CD8-positive, alpha-beta memory T cell (primary cell): Measurements from ENCODE around the gene ZNF469. TPM values are rescaled to one million over a fixed set of nuclear protein-coding genes. Genes with fewer than 3 reads are reported as not detected.
A peak's percentile ranks its signal among the peaks of the same experiment; 100 is the strongest.

Source experiments
- CTCF ChIA-PET: fragments of 350-600 bp; sonication (Branson Sonifier 250); formaldehyde crosslinking; loops from one replicate; lab custom pipeline; 2021; ENCODE audit warnings: antibody characterized with exemption; lab: Charles Lee
- POLR2A ChIA-PET: fragments of 350-600 bp; sonication (Branson Sonifier 250); formaldehyde crosslinking; loops from one replicate; lab custom pipeline; 2021; ENCODE audit warnings: antibody characterized with exemption; lab: Charles Lee
- DNase-seq, 5 donors: peaks; one replicate each; pipeline versions ENCODE4 v3.0.0 to v3.0.0-alpha.2; 2020 to 2022; ENCODE audit warnings: mixed read lengths in 1 of 5
- H3K27ac ChIP-seq: one replicate; pipeline ENCODE4 v1.7.0; 2013; ENCODE audit warnings: low read depth, mild to moderate bottlenecking, low read length, moderate library complexity
- H3K27me3 ChIP-seq: 2 replicates; pipeline ENCODE4 v1.7.0; 2013; ENCODE audit warnings: low read length, mild to moderate bottlenecking; ENCODE audit not compliant: insufficient read depth, poor library complexity, severe bottlenecking
- H3K36me3 ChIP-seq: 2 replicates; pipeline ENCODE4 v1.7.0; 2013; ENCODE audit warnings: mild to moderate bottlenecking, low read length, moderate library complexity; ENCODE audit not compliant: insufficient read depth
- H3K4me1 ChIP-seq: 2 replicates; pipeline ENCODE4 v1.7.0; 2013; ENCODE audit warnings: mild to moderate bottlenecking, low read length, moderate library complexity; ENCODE audit not compliant: insufficient read depth
- H3K4me3 ChIP-seq: 2 replicates; pipeline ENCODE4 v1.7.0; 2013; ENCODE audit warnings: mild to moderate bottlenecking, low read length
- H3K9me3 ChIP-seq: 2 replicates; pipeline ENCODE4 v1.7.0; 2013; ENCODE audit warnings: mild to moderate bottlenecking, low read length
- H3K27ac Mint-ChIP-seq, 8 donors: one replicate each; pipeline ENCODE4 v1.8.0; 2020 to 2021; ENCODE audit warnings: mixed read lengths in 8 of 8, mild to moderate bottlenecking in 6 of 8, inconsistent platforms in 3 of 8, moderate library complexity in 3 of 8
- H3K27me3 Mint-ChIP-seq, 2 donors: one replicate each; pipeline ENCODE4 v1.8.0; 2020 to 2021; ENCODE audit warnings: mixed read lengths in 2 of 2, mild to moderate bottlenecking in 1 of 2, moderate library complexity in 1 of 2
- H3K36me3 Mint-ChIP-seq, 3 donors: one replicate each; pipeline ENCODE4 v1.8.0; 2020 to 2021; ENCODE audit warnings: mixed read lengths in 3 of 3, inconsistent platforms in 1 of 3, mild to moderate bottlenecking in 1 of 3
- H3K4me1 Mint-ChIP-seq, 3 donors: one replicate each; pipeline ENCODE4 v1.8.0; 2020 to 2021; ENCODE audit warnings: mixed read lengths in 3 of 3, inconsistent platforms in 1 of 3, mild to moderate bottlenecking in 1 of 3
- H3K4me3 Mint-ChIP-seq, 7 donors: one replicate each; pipeline ENCODE4 v1.8.0; 2020 to 2021; ENCODE audit warnings: mixed read lengths in 7 of 7, mild to moderate bottlenecking in 6 of 7, moderate library complexity in 4 of 7, inconsistent platforms in 2 of 7
- H3K9me3 Mint-ChIP-seq, 5 donors: one replicate each; pipeline ENCODE4 v1.8.0; 2020 to 2022; ENCODE audit warnings: mixed read lengths in 5 of 5, mild to moderate bottlenecking in 3 of 5, moderate library complexity in 2 of 5, inconsistent platforms in 1 of 5
- polyA plus RNA-seq: library from polyadenylated mRNA; unstranded; fragments of 300-500 nt; fragmentation: Illumina TruSeq; gene quantifications from one replicate; pipeline ENCODE4 v1.2.3, GENCODE V29; 2021
- total RNA-seq, 2 experiments: library from RNA; stranded (reverse); gene quantifications; one replicate each; pipeline ENCODE4 v1.2.3, GENCODE V29; 2021

ZNF469 gene
- total and polyA plus RNA-seq, 3 experiments from 2014 or later = 0.23 to 1.7 (median 1.5) TPM

- CTCF ChIA-PET = no interaction called here
- peaks cover 0 to 4% (median 0%) of the 10 kb centered on the region in 3 donors for H3K36me3 Mint-ChIP-seq
Measured at GRCh38 chr16:88375996-88376834, 6.5 kb upstream of the ZNF469 start.

GRCh38 chr16:88376835-88377726, 5.7 kb upstream of the ZNF469 start:
- H3K27me3 Mint-ChIP-seq = peaks cover 5 to 12% of the 10 kb centered on the region in 2 donors
- POLR2A ChIA-PET = no interaction called here
- CTCF ChIA-PET = no interaction called here
- Histone ChIP-seq H3K9me3 (no peaks in the 10 kb centered on the region), H3K27ac (no peak overlapping the region), H3K27me3 (peaks cover 2% of the 10 kb centered on the region), H3K4me1 (no peaks in the 10 kb centered on the region), H3K36me3 (no peaks in the 10 kb centered on the region), H3K4me3 (no peak overlapping the region)
- H3K4me3 Mint-ChIP-seq = no peak overlapping the region
- H3K27ac Mint-ChIP-seq = no peak overlapping the region
- no peaks in the 10 kb centered on the region for H3K9me3 Mint-ChIP-seq
- H3K36me3 Mint-ChIP-seq = peaks cover 0 to 4% (median 0%) of the 10 kb centered on the region in 3 donors
- no peak for DNase-seq
- no peaks in the 10 kb centered on the region for H3K4me1 Mint-ChIP-seq

More at GRCh38 chr16:88375996-88376834, 6.5 kb upstream of the ZNF469 start:
- Histone ChIP-seq H3K36me3 (no peaks in the 10 kb centered on the region), H3K4me1 (no peaks in the 10 kb centered on the region), H3K4me3 (no peak overlapping the region), H3K9me3 (peaks cover 3% of the 10 kb centered on the region), H3K27ac (no peak overlapping the region), H3K27me3 (no peaks in the 10 kb centered on the region)
- Mint-ChIP-seq H3K4me1 (no peaks in the 10 kb centered on the region), H3K9me3 (no peaks in the 10 kb centered on the region), H3K27ac (peak overlapping the region in 1 of 8 donors; percentile 70), H3K27me3 (peaks cover 5 to 11% of the 10 kb centered on the region in 2 donors), H3K4me3 (no peak overlapping the region)
- POLR2A ChIA-PET = no interaction called here
- peak in 1 of 5 donors; percentile 28 for DNase-seq

GRCh38 chr16:88377961-88378360, 4.8 kb upstream of the ZNF469 start:
- Histone ChIP-seq H3K27ac (no peak overlapping the region), H3K4me1 (no peaks in the 10 kb centered on the region), H3K36me3 (no peaks in the 10 kb centered on the region), H3K9me3 (no peaks in the 10 kb centered on the region), H3K4me3 (no peak overlapping the region), H3K27me3 (peaks cover 6% of the 10 kb centered on the region)
- H3K4me3 Mint-ChIP-seq = no peak overlapping the region
- peaks cover 0 to 5% (median 3%) of the 10 kb centered on the region in 3 donors for H3K4me1 Mint-ChIP-seq
- H3K27ac Mint-ChIP-seq = no peak overlapping the region
- H3K27me3 Mint-ChIP-seq = peaks cover 9 to 19% of the 10 kb centered on the region in 2 donors
- CTCF ChIA-PET = no interaction called here
- no peaks in the 10 kb centered on the region for H3K9me3 Mint-ChIP-seq
- H3K36me3 Mint-ChIP-seq = peaks cover 0 to 4% (median 0%) of the 10 kb centered on the region in 3 donors
- POLR2A ChIA-PET = no interaction called here
- no peak for DNase-seq

- peaks cover 6% of the 10 kb centered on the region for H3K27me3 ChIP-seq
- Mint-ChIP-seq H3K27me3 (peaks cover 9 to 19% of the 10 kb centered on the region in 2 donors), H3K27ac (no peak overlapping the region), H3K4me1 (peaks cover 0 to 5% (median 3%) of the 10 kb centered on the region in 3 donors), H3K36me3 (peaks cover 0 to 4% (median 0%) of the 10 kb centered on the region in 3 donors), H3K9me3 (no peaks in the 10 kb centered on the region), H3K4me3 (no peak overlapping the region)
- DNase-seq = no peak
- H3K4me3 ChIP-seq = no peak overlapping the region
- CTCF ChIA-PET = no interaction called here
- no peaks in the 10 kb centered on the region for H3K36me3 ChIP-seq
- no peaks in the 10 kb centered on the region for H3K4me1 ChIP-seq
- H3K9me3 ChIP-seq = no peaks in the 10 kb centered on the region
- POLR2A ChIA-PET = no interaction called here
- no peak overlapping the region for H3K27ac ChIP-seq
Measured at GRCh38 chr16:88378401-88378800, 4.4 kb upstream of the ZNF469 start.

- CTCF ChIA-PET = no interaction called here
- H3K4me1 Mint-ChIP-seq = peaks cover 0 to 7% (median 3%) of the 10 kb centered on the region in 3 donors
Measured at GRCh38 chr16:88378836-88379693, 3.7 kb upstream of the ZNF469 start.

GRCh38 chr16:88379694-88380040, 3.1 kb upstream of the ZNF469 start:
- POLR2A ChIA-PET = no interaction called here
- Mint-ChIP-seq H3K4me3 (no peak overlapping the region), H3K9me3 (no peaks in the 10 kb centered on the region)

More at GRCh38 chr16:88378836-88379693, 3.7 kb upstream of the ZNF469 start:
- Histone ChIP-seq H3K4me3 (no peak overlapping the region), H3K9me3 (no peaks in the 10 kb centered on the region), H3K27me3 (peaks cover 6% of the 10 kb centered on the region), H3K27ac (no peak overlapping the region), H3K36me3 (no peaks in the 10 kb centered on the region), H3K4me1 (no peaks in the 10 kb centered on the region)
- no peaks in the 10 kb centered on the region for H3K9me3 Mint-ChIP-seq
- H3K27ac Mint-ChIP-seq = no peak overlapping the region
- POLR2A ChIA-PET = no interaction called here
- no peak overlapping the region for H3K4me3 Mint-ChIP-seq
- H3K36me3 Mint-ChIP-seq = peaks cover 0 to 2% (median 0%) of the 10 kb centered on the region in 3 donors
- no peak for DNase-seq
- H3K27me3 Mint-ChIP-seq = peaks cover 9 to 19% of the 10 kb centered on the region in 2 donors

GRCh38 chr16:88380099-88380498, 2.7 kb upstream of the ZNF469 start:
- Histone ChIP-seq H3K27me3 (peaks cover 16% of the 10 kb centered on the region), H3K36me3 (no peaks in the 10 kb centered on the region), H3K4me3 (no peak overlapping the region), H3K27ac (no peak overlapping the region), H3K4me1 (no peaks in the 10 kb centered on the region), H3K9me3 (no peaks in the 10 kb centered on the region)
- H3K27ac Mint-ChIP-seq = no peak overlapping the region
- CTCF ChIA-PET = no interaction called here
- H3K27me3 Mint-ChIP-seq = peaks cover 19 to 21% of the 10 kb centered on the region in 2 donors
- H3K9me3 Mint-ChIP-seq = no peaks in the 10 kb centered on the region
- DNase-seq = no peak
- H3K36me3 Mint-ChIP-seq = no peaks in the 10 kb centered on the region
- POLR2A ChIA-PET = no interaction called here
- peaks cover 0 to 11% (median 3%) of the 10 kb centered on the region in 3 donors for H3K4me1 Mint-ChIP-seq
- H3K4me3 Mint-ChIP-seq = no peak overlapping the region

More at GRCh38 chr16:88379694-88380040, 3.1 kb upstream of the ZNF469 start:
- peaks cover 0 to 11% (median 3%) of the 10 kb centered on the region in 3 donors for H3K4me1 Mint-ChIP-seq
- peaks cover 14 to 18% of the 10 kb centered on the region in 2 donors for H3K27me3 Mint-ChIP-seq
- Histone ChIP-seq H3K4me3 (no peak overlapping the region), H3K27me3 (peaks cover 12% of the 10 kb centered on the region), H3K27ac (no peak overlapping the region), H3K36me3 (no peaks in the 10 kb centered on the region), H3K4me1 (no peaks in the 10 kb centered on the region), H3K9me3 (no peaks in the 10 kb centered on the region)
- no peaks in the 10 kb centered on the region for H3K36me3 Mint-ChIP-seq
- CTCF ChIA-PET = no interaction called here
- no peak for DNase-seq
- no peak overlapping the region for H3K27ac Mint-ChIP-seq
